ENCODE measurements around the gene FRMD4B. TPM values are rescaled to one million over a fixed set of nuclear protein-coding genes. Genes with fewer than 3 reads are reported as not detected.

The FRMD4B gene
- total and polyA plus RNA-seq, 10 of the 15 experiments (the other 5 are each of a cell fraction or from before 2014, with no cell fraction given), result 3.9 to 11.4 (median 8.0) TPM

- TF ChIP-seq IRF4 (IDR thresholded peaks at IDR 0.05; ENCODE audit: low read depth, low read length), result no peak
- TF ChIP-seq TAF1 (IDR thresholded peaks at IDR 0.05; ENCODE audit: borderline replicate concordance, low read depth, low read length), result no peak
- ChIA-PET CTCF (no interaction called here), RAD21 (ENCODE audit: unreplicated experiment) (no interaction called here), SMC1A (ENCODE audit: uncharacterized antibody, unreplicated experiment) (interaction anchor here (1.1 to 1.6 kb wide), 3 partner anchors 11 to 45 kb away, joined by 3 to 6 read pairs (median 3); no protein-coding TSS in a partner anchor), POLR2A (no interaction called here)
- Histone ChIP-seq H4K20me1 (ENCODE audit: control insufficient read depth, insufficient read depth) (no peaks in the 10 kb centered on the region), H3K27me3 (replicated peaks in 1 of 2; ENCODE audit: control insufficient read depth in 2 of 2, insufficient read depth in 2 of 2, low read length in 1 of 2) (no peaks in the 10 kb centered on the region), H3K36me3 (ENCODE audit: control insufficient read depth in 2 of 2, insufficient read depth in 2 of 2, low read length in 1 of 2) (no peaks in the 10 kb centered on the region), H3K4me3 (no peak overlapping the region), H2AFZ (ENCODE audit: control insufficient read depth, low read depth, low read length) (no peak overlapping the region), H3K9ac (ENCODE audit: control insufficient read depth, insufficient read depth, low read length) (no peak overlapping the region), H3K4me2 (ENCODE audit: control insufficient read depth, insufficient read depth) (no peak overlapping the region), H3K27ac (ENCODE audit: control insufficient read depth, insufficient read depth) (no peak overlapping the region), H3K79me2 (ENCODE audit: control insufficient read depth, insufficient read depth, low read length) (no peaks in the 10 kb centered on the region), H3K4me1 (ENCODE audit: control insufficient read depth, insufficient read depth, low read length) (no peaks in the 10 kb centered on the region), H3K9me3 (replicated peaks; ENCODE audit: control insufficient read depth, insufficient read depth, low read length) (no peaks in the 10 kb centered on the region)
- intact Hi-C loops (cut with micrococcal nuclease; ENCODE audit: unreplicated experiment) (no loop called here), in situ Hi-C loops (cut with MboI) (no loop called here)
- WGBS (ENCODE audit: insufficient coverage, insufficient replicate concordance, low lambda C conversion rate, missing lambda C conversion rate), result 67% methylated on average over 3 of the region's 3 CpGs
- no peak for DNase-seq (ENCODE audit: low read depth, low spot score)
- FAIRE-seq, result no peak
- no TSS peak for BruUV-seq (replicated peaks)
- ATAC-seq, result no peak
Observed at GRCh38 chr3:69271098-69271497, 114.8 kb downstream of the FRMD4B start.

DNA sequence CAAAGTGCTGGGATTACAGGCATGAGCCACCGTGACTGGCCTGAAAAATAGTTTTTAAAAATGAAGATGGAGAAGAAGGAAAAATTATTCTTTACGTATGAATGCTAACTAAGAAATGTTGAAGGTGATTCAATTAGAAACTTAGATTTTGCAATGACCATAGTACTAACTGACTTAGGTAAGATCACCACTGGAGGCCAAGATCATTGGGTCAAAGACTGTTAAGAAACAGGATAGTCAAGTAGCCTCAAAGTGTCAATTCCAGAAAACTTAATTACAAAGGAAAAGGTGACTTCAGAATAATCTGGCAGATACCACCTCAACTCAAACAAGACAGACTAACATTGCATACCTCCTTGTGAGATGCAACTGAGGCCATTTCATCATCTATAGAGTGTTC is 119.3 kb downstream of the FRMD4B start:
- BruUV-seq (replicated peaks), result no TSS peak
- DNase-seq (ENCODE audit: low read depth, low spot score), result no peak
- Histone ChIP-seq H4K20me1 (ENCODE audit: control insufficient read depth, insufficient read depth) (no peaks in the 10 kb centered on the region), H3K4me2 (ENCODE audit: control insufficient read depth, insufficient read depth) (no peak overlapping the region), H3K4me3 (no peak overlapping the region), H2AFZ (ENCODE audit: control insufficient read depth, low read depth, low read length) (no peak overlapping the region), H3K9ac (ENCODE audit: control insufficient read depth, insufficient read depth, low read length) (no peak overlapping the region), H3K27ac (ENCODE audit: control insufficient read depth, insufficient read depth) (no peak overlapping the region), H3K27me3 (replicated peaks in 1 of 2; ENCODE audit: control insufficient read depth in 2 of 2, insufficient read depth in 2 of 2, low read length in 1 of 2) (no peaks in the 10 kb centered on the region), H3K36me3 (ENCODE audit: control insufficient read depth in 2 of 2, insufficient read depth in 2 of 2, low read length in 1 of 2) (no peaks in the 10 kb centered on the region), H3K9me3 (replicated peaks; ENCODE audit: control insufficient read depth, insufficient read depth, low read length) (no peaks in the 10 kb centered on the region), H3K4me1 (ENCODE audit: control insufficient read depth, insufficient read depth, low read length) (no peaks in the 10 kb centered on the region), H3K79me2 (ENCODE audit: control insufficient read depth, insufficient read depth, low read length) (no peaks in the 10 kb centered on the region)
- FAIRE-seq, result no peak
- intact Hi-C loops (cut with micrococcal nuclease; ENCODE audit: unreplicated experiment) (no loop called here), in situ Hi-C loops (cut with MboI) (no loop called here)
- CTCF ChIA-PET, result no interaction called here
- no peak for ATAC-seq
- RAD21 ChIA-PET (ENCODE audit: unreplicated experiment), result no interaction called here
- SMC1A ChIA-PET (ENCODE audit: uncharacterized antibody, unreplicated experiment), result interaction anchor here (0.9 kb wide), 1 partner anchor 14 kb away, joined by 4 read pairs; no protein-coding TSS in a partner anchor
- WGBS (ENCODE audit: insufficient coverage, insufficient replicate concordance, low lambda C conversion rate, missing lambda C conversion rate), result 82% methylated on average over 2 of the region's 2 CpGs
- POLR2A ChIA-PET, result no interaction called here
- TF ChIP-seq, protein P1, sequence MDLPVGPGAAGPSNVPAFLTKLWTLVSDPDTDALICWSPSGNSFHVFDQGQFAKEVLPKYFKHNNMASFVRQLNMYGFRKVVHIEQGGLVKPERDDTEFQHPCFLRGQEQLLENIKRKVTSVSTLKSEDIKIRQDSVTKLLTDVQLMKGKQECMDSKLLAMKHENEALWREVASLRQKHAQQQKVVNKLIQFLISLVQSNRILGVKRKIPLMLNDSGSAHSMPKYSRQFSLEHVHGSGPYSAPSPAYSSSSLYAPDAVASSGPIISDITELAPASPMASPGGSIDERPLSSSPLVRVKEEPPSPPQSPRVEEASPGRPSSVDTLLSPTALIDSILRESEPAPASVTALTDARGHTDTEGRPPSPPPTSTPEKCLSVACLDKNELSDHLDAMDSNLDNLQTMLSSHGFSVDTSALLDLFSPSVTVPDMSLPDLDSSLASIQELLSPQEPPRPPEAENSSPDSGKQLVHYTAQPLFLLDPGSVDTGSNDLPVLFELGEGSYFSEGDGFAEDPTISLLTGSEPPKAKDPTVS (IDR thresholded peaks at IDR 0.05; ENCODE audit: low read depth, low read length), result no peak
- no peak for TF ChIP-seq SUPT20H (IDR thresholded peaks at IDR 0.05; ENCODE audit: borderline replicate concordance, control insufficient read depth, low read depth, low read length)
- TF ChIP-seq, protein P2, sequence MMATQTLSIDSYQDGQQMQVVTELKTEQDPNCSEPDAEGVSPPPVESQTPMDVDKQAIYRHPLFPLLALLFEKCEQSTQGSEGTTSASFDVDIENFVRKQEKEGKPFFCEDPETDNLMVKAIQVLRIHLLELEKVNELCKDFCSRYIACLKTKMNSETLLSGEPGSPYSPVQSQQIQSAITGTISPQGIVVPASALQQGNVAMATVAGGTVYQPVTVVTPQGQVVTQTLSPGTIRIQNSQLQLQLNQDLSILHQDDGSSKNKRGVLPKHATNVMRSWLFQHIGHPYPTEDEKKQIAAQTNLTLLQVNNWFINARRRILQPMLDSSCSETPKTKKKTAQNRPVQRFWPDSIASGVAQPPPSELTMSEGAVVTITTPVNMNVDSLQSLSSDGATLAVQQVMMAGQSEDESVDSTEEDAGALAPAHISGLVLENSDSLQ (IDR thresholded peaks at IDR 0.05), result no peak
- TF ChIP-seq, protein P3, sequence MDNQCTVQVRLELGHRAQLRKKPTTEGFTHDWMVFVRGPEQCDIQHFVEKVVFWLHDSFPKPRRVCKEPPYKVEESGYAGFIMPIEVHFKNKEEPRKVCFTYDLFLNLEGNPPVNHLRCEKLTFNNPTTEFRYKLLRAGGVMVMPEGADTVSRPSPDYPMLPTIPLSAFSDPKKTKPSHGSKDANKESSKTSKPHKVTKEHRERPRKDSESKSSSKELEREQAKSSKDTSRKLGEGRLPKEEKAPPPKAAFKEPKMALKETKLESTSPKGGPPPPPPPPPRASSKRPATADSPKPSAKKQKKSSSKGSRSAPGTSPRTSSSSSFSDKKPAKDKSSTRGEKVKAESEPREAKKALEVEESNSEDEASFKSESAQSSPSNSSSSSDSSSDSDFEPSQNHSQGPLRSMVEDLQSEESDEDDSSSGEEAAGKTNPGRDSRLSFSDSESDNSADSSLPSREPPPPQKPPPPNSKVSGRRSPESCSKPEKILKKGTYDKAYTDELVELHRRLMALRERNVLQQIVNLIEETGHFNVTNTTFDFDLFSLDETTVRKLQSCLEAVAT (IDR thresholded peaks at IDR 0.05), result no peak
- no peak for TF ChIP-seq FOXK2 (IDR thresholded peaks at IDR 0.05)
- TF ChIP-seq CHD1 (IDR thresholded peaks at IDR 0.05; ENCODE audit: low read depth, low read length), result no peak
- no peak for TF ChIP-seq MYB (IDR thresholded peaks at IDR 0.05; ENCODE audit: borderline replicate concordance, low read depth, low read length)
- TF ChIP-seq TBL1XR1 (IDR thresholded peaks at IDR 0.05; ENCODE audit: low read depth, low read length), result no peak
- no peak for TF ChIP-seq CBFB (IDR thresholded peaks at IDR 0.05; ENCODE audit: low read depth)
- TF ChIP-seq WRNIP1 (IDR thresholded peaks at IDR 0.05; ENCODE audit: borderline replicate concordance, low read depth, low read length), result no peak
- TF ChIP-seq, protein P4, sequence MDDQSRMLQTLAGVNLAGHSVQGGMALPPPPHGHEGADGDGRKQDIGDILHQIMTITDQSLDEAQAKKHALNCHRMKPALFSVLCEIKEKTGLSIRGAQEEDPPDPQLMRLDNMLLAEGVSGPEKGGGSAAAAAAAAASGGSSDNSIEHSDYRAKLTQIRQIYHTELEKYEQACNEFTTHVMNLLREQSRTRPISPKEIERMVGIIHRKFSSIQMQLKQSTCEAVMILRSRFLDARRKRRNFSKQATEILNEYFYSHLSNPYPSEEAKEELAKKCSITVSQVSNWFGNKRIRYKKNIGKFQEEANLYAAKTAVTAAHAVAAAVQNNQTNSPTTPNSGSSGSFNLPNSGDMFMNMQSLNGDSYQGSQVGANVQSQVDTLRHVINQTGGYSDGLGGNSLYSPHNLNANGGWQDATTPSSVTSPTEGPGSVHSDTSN (IDR thresholded peaks at IDR 0.05; ENCODE audit: insufficient replicate concordance, low read depth, low read length), result no peak
- TF ChIP-seq ESRRA (IDR thresholded peaks at IDR 0.05; ENCODE audit: low read length), result no peak
